EH (cell line): ENCODE results near the gene PDE1C.

Source experiments
- DNase-seq: peaks from one replicate; pipeline ENCODE4 v3.0.0-alpha.2; 2015; ENCODE audit warnings: low read depth

Gene PDE1C

DNA sequence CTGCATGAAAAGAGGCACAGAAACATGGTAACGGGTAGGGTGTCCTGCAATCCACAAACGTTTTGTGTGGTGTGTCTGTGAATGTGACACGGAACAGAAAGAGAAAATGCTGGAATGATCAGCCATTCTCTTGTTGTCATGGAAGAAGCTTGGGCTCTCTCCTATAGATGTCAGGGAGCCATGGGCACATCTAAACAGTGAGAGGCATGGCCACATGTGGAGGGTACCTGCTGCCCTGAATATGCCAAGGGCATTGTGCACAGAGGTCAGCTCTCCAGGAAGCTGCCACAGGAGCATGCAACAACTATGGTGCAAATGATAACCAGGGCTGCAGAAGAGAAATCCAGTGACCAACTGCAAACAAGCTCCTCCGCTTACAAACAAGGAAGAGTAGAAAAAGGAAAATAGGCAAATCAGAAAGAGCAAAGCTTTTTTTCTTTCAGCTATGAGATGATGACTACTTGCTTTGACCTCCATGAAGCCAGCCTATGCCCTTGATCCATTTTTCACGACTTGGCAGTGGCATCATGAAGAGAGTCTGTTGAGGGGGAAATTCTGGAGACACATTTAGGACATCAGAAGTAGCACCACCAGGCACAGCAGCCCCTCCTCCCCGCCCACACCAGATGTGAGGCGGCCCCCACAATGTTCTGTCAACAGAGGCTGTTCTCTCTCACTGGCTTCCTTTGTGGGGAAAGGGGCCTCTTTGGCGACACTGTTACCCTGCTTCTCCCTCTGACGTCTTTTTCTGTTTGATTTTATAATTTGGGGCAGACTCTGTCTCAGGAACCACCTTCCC, 4.8 kb upstream of the PDE1C start:
- no peak for DNase-seq

DNA sequence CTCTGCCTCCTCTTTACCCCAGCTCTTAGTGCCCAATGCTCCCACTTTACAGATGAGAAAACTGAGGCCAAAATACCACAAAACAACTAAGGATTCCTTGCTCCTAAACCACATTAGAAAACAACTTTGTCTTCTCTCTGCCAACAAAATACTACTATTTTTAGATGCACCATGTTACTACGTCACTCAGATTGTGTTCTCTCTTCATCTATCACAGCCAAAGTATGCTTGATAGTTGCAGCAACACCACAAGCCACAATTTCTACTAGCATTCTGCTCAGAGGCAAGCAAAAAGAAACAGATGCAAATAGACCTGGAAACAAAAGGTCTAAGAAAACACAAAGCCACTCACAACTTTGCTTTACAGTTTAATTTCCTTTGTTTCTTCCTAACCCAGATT, 3.3 kb upstream of the PDE1C start:
- peak; percentile 61 for DNase-seq

DNA sequence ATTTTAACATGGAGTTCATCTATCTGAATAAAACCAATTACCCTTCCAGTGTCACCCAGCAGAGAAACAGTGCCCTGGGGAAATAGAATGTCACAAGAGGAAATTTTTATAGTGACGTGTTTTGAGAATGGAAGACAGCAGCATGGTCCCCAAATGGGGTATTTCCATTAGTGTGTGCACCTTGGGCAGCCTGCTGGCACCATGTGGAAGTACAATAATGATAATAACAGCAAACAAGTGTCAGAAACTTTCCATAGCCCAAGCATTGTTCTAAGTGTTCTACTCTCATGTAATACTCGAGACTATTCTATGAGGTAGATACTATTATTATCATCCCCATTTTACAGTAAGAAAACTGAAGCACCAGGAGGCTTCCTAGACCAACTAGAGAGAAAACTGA, 2.2 kb upstream of the PDE1C start:
- no peak for DNase-seq

DNA sequence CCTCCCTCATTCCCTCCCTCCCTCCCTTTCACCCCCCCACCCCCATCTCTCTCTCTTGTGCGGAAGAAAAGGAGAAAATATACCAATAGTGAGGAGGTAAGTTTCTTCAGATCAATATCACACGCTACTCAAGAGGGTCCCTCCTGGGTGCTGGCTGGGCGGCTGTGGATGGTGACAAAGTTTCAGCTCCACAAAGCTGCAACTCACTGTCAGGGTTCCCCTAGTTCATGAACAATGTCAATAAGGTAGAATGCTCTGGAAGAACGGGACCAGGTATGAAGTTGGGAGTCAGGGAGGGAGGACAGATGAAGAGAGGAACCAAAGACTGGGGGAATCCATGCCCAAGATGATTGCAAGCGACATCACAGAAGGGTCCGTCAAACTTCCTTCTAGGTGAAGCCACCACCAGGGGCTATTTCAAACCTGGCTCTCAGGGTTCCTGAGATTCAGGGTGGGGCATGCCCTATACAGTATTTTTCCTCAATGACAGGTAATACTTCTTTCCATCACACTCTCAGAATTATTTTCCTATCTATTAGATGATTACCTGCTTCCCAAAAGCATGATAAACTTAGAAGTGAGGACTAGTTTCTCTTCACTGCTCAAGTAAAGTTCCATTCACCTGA, 1.4 kb upstream of the PDE1C start:
- DNase-seq = no peak

DNA sequence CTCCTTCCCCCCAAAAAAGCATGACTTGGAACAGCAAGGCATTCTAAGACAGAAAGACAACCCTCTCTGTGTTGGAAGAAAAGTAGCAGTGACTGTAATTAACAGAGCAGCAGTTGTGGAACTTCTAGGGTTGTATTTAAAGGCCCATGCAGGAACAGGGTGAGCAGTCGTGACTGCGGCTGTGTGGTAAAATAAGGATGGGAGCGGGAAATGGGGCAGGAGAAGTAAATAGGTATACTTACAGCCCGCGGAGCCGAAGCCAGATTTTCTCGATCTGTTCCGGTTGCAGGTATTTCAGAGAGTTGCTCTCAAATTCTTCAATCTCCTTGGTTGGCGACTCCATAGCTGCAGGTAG, 179 bp downstream of the PDE1C start:
- DNase-seq = peak; percentile 45

DNA sequence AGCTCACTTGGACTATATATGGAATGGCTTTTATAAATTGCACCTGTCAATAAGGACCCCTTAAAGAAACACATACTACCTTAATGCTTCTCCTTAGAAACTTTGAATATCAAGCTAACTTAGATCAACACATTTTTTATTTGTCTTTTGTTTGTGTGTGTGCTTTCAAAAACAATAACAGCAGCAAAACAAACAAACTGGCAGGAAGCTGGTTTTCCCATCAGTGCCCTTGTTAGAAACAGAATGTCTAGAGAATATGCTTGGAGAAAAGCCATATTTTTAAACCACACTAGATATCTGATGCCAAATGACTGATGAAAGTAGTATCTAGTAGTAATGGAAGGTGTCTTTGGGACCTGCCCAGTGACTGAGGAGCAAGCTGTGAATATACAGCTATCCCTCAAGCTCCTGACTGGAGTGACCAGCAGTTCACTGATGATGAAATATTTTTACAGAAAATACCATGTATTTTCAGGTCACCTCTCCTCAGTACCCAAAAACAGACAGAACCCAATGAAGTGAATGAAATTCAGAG, 1.0 kb downstream of the PDE1C start:
- DNase-seq = peak; percentile 51

DNA sequence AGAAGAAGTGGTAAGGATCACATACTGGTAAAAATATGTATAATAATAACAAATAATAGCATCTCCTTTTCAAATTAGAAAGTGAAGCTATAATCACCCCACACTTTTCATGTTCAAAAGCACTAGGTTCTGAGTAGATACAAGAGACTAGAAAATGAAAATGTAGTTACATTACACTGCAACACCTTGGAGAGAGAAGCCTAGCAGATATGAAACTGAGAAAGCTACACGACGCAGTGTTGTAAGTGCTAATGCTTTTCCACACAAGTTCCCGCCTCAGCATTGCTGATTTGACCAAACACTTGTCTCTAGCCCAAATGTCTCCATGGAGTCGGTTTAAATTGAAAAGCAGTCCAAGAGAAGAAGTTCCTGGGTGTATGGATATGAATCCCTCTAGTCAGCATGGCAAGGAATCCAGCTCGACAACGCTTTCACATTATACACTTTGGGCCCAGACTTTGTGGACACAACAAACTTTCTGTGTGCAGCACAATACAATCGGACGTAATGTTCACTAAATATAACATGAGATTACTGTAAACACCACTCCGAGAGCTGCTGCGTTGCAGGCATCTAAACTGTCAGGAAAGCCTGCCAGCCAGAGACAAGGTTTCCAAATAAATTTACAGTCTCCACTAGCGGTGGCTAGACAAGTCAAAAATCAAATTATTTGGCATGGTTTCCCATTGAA, 1.7 kb downstream of the PDE1C start:
- no peak for DNase-seq

DNA sequence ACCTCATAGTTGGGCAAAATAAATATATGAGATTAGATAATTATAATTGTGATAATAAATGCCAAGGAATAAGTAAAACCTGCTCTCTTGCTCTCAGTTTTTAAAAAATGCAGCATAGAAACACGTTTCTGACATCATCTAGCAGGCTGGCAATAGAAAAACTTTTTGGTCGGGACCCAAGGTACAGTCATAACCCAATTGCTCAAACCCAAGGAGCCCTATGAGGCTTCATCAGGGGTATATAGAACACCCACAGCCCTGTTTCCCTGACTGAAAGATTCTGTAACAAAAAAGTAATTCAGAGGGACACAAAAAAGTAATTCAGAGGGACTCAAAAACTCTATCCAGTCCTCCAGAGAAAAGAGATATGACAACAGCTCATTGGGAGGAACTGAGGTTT, 3.8 kb downstream of the PDE1C start:
- peak; percentile 53 for DNase-seq

DNA sequence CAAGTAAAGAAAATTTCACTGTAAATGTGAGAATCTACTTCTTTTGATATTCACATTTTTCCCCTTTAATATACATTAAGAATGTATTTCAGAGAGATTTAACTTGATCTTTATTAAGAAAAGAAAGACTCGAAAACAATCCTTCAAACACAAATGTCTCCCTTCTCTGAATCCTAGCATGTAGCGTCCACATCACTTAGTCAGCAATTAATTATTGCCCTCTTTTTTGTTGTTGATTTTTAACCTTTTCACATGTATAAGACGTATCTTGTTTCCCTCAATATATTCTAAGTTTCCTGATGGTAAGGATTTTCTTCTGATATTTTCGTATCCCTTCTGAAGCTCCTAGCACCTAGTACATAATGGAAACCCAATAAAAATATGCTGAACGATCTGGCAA, 6.6 kb downstream of the PDE1C start:
- no peak for DNase-seq

DNA sequence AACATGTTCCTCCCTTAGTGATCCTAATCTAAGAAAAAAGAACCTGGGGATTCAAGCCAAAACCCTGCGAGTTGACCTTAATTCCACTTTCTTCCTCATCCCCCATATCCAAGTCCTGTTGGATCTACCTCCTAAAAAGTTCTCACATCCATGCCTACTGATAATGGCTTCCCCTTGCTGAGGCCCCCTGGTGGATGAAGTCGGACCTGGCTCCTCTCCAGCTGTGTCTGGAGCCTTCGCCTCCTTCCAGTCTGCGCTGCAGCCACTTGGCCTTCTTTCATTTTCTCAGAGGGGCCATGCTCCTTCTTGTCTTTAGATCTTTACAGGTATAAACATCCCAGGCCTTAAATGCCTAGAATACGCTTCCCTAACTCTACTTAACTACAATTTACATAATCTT, 8.1 kb downstream of the PDE1C start:
- peak; percentile 59 for DNase-seq

DNA sequence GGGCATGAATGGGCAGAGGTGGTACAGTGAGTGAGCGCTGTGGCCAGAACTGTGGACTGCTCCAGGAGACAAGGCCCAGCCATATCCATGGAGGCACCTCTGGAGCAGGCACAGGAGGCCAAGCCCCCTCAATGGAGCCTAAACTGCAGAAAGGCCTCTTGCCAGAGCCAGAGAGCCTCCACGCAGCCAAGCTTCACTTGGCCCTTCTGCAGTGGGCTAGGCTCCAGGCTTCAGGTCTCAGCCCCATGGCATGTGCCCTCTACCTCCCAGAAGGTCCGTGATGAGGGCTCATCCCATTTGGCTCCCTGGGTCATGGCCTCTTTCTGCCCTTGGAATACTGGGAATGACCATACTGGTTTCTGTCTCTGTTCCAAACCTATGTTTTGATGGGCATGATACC, 8.9 kb downstream of the PDE1C start:
- DNase-seq = no peak

DNA sequence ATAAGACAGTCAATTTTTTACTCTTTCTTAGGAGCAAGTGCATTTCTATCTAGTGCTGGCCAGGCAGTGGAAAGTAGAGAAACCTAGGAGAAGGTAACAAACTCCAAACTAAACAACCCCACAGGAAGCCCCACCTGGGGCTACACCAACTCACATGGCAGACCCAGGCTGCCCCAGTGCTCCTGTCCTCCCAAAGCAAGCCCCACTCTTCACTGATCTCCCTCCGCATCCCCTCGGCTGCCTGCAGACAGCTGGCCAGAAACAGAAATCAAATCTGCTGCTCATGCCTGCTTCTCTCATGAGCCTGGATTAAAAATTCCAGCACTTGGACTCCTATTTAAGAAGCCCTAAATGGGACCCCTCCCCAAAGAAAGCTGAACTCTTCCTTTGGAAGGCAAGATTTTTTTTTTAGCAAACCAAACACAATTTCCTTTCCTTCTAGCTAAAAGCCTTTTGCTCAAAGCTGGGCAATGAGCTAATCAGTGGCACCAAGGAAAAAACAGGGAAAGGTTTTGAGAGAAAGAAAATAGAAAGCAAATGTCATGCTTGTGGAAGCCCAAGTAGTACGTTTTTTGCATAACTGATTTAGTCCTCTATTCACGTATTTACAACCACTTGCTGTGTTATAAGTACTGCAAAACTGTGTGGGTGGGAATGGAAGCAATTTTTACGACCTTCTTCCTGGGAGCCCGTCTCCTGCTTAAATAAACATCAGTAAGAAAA, 10.8 kb downstream of the PDE1C start:
- DNase-seq = peak; percentile 95

DNA sequence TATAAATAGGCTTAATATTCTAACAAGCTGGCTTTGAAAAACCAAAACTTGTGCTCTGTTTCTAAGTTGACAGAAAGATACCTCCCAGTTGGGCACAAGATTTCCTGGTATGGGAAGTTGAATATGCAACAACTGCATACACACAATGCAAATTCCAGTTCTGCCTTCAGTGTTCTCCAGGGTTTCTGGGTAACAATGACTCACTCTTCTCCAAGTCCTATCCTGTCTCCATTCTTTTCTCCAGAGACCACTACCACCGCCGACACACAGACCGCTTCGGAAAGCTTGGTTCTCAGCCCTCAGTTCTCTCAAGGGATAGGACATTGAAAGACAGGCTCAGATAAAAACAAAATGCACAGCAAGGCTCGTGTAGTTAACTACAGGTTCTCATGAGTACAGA, 12.2 kb downstream of the PDE1C start:
- DNase-seq = peak; percentile 45

DNA sequence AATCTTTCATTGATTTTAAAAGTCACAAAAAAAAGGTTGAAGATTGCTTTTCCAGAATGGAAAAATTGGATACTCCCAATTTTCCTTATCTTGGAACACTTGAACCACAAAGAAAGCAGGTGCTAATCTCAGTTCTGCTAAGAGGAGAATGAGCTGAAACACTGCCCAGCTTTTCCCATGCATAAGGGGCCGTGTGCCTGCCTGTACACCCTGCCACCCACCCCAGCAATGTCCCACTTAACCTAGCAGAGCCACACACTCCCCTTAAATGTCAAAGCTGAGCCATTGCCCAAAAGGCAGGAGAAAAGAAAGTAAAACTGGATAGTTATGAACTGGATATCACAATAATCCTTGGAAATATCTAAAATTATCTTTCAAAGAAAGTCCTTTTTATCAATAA, 13.4 kb downstream of the PDE1C start:
- no peak for DNase-seq

DNA sequence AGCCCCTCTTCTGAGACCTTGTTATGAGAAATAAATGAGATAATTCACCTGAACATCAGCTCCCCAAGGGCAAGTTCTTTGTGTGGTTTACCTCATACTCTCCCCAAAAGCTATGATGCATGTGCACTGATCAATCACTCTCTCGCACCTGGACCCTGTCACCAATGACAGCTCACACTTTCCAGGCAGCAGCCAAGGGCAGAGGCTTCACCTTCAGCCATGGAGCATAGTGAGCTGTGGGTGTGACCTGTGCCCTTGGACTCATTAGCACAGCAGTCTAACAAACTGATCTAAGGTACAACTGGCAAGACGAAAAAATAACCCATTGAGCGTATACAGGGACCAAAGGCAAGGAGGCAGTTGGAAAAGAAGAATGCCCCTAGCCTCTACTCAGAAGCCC, 17.0 kb downstream of the PDE1C start:
- DNase-seq = no peak

DNA sequence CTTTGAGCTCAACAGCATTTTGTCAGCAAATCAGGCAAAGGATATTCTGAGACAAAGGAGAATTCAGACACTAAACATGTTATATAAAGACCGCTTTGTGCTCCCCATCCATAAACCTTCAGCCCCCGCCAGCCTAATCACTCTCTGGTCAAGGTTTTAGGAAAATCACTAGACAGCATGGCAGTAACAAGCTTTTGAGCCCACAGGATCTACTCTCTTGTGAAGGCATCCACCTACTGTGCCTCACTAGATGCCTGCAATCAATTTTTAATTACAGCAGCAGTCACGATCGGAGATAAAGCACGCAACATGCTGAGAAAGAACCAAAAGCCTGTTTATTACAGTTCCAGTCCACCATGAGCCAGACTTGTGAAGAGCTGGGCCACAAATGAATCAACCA, 19.1 kb downstream of the PDE1C start:
- peak; percentile 50 for DNase-seq

DNA sequence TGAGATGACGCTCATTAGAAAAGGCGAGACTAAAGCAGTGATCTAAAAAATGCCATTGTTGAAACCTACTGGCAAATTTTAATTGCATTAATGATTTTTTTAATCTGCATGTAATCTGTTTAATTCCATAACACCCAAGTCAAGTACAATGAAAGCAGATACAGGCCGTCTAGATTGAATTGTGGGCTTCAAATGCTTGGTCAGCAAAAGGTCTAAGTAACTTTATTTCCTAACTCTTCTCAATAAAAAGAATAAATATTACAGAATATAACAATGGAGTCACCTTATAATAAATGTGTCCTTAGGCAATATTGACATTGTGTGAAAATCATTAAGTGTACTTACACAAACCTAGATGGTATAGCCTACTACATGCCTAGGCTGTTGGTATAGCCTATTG, 20.6 kb downstream of the PDE1C start:
- no peak for DNase-seq

DNA sequence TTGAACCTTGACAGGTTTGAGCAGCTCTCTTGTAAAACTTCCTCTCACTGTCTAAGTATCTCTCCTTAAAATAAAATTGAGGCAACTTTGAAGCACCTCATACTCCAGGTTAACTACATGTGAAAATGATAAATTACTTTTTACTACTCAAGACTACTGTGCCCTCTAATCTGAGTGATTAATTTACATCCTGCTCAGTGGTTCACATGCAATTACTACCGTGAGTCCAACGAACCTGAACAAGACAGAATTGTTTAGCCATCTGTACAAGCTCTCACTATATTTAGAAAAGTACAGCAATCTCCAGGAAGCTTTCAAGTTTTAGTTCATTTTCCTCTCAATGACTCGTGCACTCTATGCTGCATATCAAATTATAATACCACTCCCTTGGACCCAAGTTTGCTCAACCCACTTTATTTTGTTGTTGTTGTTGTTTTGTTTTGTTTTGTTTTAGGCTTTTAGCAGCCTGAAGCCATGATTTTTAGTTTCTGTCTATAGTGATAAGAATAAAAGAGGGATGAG, 21.2 kb downstream of the PDE1C start:
- no peak for DNase-seq

DNA sequence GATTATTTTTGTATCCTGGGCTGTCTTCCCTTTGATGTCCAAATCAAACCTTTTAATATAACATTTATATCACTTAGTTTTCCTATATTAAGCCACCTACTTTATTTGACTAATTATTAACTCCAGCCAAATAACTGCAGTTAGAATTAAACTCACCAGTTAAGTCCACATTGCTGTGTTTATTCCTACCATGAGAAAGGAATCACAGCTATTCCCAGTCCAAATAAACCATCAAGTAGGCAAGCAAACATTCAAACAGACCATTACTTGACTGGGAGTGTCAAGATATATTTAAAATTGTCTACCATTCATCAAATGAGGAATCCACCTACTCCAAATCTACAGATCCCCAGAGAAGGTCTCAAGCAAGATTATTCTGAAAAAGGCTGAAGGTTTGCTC, 22.4 kb downstream of the PDE1C start:
- DNase-seq = peak; percentile 55

DNA sequence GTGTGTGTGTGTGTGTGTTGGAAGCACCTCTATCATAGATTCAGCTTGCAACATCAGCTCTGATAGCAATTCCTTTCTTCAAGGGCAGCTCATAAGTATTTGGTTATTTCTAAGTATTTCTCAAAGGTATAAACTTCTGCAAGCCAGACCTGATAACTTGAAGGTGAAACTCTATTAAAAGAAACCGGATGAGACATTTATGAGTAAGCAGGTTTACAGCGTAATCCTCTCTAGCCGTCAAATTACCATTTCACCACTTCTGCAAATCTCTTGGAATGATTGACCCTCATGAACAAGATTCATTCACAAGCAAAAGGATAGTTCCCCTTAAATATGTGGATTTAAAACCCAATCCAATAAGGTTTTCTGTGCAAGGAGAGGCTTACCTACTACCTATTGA, 23.1 kb downstream of the PDE1C start:
- DNase-seq = no peak

DNA sequence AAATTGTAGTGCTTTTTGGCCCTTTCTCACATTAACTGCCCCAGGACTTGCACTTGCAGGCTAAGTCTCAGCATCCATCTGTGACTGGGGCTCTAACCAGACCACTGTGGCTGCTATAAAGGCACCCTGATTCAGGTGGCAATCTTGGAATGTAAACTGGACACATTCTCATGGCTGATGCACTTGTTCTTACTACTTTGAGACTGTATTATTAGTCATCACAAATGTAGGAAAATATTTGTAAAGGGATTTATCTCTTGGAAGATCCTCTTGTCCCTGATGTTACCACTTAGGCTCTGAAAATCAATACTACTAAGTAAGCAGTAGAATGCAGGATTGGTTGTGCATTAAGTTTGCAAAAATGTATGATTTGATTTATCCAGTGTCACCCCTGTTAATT, 25.0 kb downstream of the PDE1C start:
- peak; percentile 41 for DNase-seq

DNA sequence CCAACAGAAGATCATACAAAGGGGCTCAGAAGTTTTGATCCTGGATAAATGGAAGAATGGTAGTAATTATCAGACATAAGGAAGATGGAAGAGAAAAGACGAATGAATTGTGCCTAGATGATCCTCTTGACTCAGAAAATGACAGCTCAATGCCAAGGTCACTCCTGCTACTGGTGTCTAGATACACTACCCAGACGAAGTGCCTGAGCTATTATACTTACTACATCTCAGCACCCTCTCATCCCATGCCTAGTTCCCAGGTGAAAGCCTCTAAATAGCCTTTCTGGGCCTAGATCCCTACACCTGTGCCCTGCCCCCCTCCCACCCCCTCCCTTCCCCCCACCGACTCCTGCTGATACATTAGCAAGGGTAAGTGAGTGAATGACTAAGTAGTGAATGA, 25.5 kb downstream of the PDE1C start:
- no peak for DNase-seq
